GM19468 (cell line): ENCODE measurements around the gene YPEL1.

Experiments used
- ATAC-seq: cut with Tn5 transposase; IDR thresholded peaks from one replicate; pipeline ENCODE4 v1.9.1; 2021; ENCODE audit warnings: mild to moderate bottlenecking, moderate library complexity, moderate number of reproducible peaks; ENCODE audit not compliant: unreplicated experiment; ENCODE audit errors: extremely low read depth

Gene YPEL1

DNA sequence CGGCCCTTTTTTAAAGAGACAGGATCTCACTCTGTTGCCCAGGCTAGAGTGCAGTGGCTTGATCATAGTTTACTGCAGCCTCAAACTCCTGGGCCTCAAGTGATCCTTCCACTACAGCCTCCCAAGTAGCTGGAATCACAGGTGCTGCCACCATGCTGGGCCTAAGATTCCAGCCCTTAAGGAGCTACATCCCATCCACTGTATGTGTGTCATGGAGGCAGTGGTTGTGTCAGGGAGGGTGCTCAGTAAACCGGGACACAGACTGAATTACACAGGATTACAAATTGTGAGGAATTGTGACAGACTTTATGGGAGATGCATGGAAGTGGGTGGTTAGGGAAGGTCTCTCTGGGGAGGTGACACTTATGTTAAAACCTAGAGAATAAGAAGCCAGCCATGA is 71.9 kb downstream of the YPEL1 start:
- no peak for ATAC-seq

DNA sequence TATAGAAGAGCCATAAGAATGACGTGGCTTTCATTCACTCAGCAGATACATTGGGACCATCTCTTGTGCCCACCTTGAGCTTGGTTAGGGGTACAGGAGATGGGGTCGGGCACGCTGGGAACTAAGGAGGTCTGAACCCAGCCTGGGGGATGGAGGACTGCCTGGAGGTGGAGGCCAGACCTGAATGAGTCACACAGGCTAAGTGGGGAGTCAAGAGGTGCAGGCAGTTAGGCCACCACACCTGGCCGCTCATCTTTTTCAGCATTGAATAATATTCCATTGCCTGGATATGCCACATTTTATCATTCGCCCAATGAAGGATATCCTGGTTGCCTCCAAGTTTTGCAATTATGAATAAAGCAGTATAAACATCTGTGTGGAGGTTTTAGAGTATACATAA is 73.6 kb downstream of the YPEL1 start:
- ATAC-seq = no peak

DNA sequence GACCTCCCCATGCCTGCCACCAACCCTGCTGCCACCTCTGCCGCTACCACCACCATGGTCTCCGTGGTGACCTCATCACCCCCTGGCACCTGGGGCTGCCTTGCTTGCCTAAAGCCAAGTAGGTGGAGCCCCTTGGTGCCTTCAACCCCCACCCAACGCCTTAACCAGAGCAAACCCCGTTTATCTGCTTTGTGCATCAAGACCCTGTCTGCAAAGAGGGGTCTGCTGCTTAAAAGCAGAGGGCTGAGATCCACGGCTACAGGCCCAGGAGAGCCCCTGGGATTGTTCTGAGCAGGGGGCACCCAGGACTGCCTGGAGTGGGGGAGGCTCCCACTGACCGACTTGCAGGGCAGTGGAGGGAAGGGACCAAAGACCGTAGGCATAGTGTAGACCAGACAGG is 74.7 kb downstream of the YPEL1 start:
- no peak for ATAC-seq

DNA sequence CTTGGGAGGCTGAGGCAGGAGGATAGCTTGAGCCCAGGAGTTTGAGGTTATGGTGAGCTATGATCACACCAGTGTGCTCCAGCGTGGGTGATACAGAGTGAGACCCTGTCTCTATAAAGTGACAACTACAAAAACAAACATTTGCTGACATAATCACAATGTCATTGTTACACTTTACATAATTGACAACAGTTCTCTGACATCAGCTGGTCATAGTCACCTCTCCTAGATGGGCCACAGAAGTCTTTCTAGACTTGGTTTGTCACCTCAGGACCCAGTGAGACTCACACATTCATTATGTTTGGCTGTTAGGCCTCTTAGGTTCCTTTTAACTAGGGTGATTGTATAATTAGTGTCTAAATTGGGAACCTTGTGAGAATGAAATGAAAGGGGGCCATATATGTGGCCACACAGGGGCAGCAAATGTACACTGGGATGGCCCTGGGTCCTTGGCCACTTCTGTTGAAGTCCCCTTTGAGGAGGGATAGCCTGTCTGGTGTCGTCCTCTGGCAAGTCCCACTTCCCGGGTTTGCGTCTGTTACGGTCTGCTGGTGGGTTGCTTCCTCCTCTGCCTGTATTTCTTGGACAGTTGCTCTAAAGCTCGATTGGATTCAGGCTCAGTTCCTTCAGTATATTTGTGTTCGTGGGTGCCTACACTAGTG is 75.6 kb downstream of the YPEL1 start:
- no peak for ATAC-seq

DNA sequence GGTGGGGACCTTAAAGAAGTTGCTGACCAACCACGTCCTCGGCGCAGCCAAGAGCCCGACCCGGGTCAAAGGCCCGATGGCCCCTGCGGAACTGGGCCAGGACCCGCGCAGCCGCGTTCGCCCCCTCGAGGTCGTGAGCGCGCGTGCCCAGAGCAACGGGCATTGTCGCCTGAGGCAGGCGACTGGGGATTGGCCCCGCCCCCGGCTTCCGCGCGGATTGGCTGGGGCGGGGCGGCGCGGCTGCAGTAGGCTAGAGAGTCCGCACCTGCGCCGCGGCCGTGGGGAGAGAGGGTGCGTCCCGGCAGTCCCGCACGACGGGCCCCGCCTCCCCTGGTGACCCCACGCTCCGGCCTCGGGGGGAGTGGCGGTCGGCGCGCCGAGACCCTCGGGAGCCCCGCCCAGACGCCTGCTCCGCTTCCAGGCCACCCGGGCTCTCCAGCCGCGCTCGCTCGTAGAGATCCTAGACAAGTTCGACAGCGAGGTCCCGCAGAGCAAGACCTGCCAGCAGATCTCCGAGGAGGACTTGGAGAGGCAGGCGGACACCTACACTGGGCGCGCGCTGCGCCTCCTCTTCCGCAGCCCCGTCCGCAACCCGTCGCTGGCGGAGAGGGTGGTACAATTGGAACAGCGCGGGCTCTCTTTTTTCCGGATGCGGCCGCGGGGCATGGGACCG is 78.1 kb downstream of the YPEL1 start:
- ATAC-seq = peak; percentile 56

DNA sequence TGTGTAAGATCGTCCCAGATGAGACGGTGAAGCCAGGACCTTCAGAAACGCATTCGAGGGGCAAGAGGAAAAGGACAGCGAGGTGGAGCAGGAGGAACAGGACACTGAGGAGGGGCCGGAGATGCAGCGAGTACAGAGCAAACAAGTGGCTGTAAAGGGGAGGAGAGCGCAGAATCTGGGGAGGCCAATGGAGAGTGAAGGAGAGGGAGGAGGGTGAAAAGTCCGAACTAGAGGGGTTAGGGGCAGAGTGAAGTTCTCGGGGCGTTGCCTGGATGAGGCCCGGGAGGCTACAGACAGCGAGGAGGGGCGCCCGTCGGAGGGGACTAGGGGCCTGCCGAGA is 78.6 kb downstream of the YPEL1 start:
- no peak for ATAC-seq

DNA sequence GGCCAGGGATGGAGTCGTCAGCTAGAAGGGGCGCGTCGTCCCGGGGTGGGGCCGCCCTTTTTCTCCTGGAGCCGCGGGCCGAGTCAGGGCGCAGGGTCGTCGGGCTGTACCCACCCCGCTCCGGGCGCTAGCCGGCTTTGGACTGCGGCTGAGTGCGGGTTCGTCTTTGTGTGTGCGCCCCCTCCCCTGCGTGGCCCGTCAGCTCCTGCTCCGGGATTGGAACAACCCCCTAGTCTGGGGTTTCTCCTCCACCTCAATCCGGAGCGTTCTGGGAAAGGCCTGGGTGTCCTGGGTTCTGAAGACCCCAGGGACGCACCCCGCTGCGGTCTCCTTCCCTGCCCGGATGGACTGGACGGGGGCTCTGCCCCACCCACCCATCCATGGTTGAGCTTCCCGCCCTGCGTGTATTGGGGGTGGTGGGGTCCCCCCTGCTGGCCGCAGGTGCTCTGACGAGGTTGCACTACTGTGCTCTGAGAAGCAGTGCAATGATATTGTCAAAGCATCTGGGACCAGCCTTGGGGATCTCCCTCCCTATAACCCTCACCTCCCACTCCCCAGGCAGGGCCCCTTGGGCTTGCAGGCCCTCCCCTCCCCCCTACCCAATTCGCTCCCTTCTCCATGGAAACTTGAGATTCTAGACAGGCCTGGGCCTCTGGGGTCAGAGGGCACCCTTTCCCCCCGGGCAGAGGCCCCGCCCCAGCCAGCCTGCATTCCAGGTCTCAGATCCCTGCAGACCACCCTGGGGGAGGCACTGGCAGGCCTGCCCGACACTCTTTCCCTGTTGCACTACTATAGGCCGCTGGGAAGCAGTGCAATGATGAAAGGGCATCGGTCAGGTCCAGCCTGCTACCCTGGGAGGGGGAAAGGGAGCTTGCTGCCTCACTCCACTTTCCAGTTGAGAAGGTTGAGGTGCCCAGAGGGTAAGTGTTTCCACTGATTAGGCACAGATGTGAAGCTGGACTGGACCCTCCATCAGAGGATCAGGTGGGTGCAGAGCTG is 82.7 kb downstream of the YPEL1 start:
- ATAC-seq = no peak

DNA sequence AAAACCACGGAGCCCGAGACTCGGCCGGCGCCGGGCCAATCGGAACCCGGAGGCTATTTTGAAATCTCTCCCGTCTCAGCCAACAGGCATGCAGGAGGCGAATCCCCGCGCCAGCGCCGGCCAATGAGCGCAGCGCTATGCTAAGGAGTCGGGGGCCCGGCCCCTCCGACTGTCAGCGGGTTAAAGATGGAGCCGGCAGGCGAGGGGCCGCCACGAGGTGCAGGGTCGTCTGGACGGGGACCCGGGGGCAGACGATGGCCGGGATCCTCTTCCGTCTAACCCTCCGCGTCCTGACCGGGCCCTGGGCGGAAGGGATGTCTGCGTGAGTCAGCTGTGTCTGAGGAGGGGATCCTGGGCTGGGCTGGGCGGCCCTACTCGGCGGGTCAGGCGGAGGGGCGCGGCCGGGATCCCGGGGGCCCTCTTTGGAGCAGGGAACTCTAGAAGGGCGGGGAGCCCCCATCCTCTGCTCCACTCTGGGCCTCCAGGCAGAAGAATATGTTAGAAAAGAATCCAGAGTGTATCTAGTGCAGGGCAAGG is 83.5 kb downstream of the YPEL1 start:
- ATAC-seq = peak; percentile 83

DNA sequence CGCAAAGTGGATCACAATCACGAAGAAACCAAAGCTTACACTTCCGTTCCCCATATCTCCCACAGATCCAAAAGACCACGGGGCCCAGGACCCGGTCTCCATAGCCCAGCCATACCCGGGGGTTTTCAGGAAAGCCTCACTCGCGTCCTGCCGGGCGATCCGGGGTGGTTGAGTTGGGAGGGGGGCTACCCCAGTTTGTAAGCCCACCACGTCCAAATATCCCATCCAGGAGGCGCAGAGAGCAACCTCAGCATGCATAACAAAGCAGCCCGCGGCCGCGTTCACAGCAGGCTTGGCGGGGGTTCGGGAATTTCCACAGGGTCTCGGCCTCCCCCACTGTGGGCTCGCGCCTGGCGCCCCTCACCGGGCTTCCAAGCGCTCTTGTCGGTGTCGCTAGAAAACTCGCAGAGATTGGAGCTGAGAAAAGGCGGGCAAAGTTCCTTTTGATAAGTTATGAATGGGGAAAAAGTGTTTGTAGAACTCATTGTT is 84.0 kb downstream of the YPEL1 start:
- no peak for ATAC-seq

DNA sequence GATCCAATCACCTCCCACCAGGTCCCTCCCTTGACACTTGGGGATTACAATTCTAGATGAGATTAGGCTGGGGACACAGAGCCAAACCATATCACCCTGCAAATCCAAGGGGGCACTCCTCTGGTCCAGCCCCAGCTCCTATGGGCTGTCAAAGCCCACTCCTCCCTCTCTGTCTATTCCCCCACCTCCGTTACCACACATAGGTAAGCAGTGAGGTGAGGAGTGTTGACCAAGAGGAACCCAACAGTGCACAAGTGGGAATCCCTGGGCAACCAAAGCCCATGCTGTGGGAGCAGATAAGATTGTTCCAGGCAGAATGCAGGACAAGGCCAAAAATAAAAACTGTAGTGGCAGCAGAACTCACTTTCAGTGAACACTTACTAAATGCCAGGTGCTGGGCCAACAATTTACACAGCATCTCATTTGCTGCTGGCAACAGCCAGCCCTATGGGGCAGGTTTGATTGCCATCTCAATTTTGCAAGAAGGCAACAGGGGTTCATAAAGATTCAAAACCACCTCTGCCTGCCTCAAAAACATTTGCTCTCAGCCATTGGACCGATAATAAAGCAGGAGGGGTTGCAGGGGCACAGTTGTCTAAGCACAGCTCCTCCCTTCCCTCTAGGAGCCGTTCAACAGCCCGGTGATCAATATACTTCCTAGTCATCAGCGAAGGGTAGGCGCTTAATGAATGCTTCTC is 84.6 kb downstream of the YPEL1 start:
- no peak for ATAC-seq

DNA sequence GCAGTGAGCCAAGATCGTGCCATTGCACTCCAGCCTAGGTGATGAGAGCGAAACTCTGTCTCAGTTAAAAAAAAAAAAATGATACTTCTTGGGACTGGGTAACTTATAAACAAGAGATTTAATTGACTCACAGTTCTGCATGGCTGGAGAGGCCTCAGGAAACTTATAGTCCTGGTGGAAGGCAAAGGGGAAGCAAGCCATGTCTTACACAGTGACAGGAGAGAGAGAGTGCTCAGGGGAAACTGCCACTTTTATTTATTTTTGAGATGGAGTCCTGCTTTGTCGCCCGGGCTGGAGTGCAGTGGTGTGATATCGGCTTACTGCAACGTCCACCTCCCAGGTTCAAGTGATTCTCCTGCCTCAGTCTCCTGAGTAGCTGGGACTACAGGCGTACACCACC is 85.3 kb downstream of the YPEL1 start:
- no peak for ATAC-seq
